Gastrocnemius medialis (tissue), 4 donors: ENCODE measurements around the gene GREB1. TPM values are rescaled to one million over a fixed set of nuclear protein-coding genes. Genes with fewer than 3 reads are reported as not detected.

ENCODE experiments used
- ATAC-seq, 2 donors: fragments of 150-250 bp; one replicate each; pipeline ENCODE4 v1.9.1; 2016
- DNase-seq, 2 donors: peaks; one replicate each; pipeline ENCODE4 v3.0.0-alpha.2; 2019
- H3K27ac ChIP-seq, 4 donors: fragments of 200-600 bp; sonication (generic); 1 replicate in 1 of 4; 2 replicates in 3 of 4; pipeline ENCODE4 v1.5.1; 2016 to 2018; ENCODE audit warnings: mild to moderate bottlenecking in 2 of 4, moderate library complexity in 1 of 4
- H3K27me3 ChIP-seq, 3 donors: fragments of 200-600 bp; sonication (generic) in 2 of 3; 1 replicate in 1 of 3; 2 replicates in 2 of 3; pipeline versions ENCODE4 v1.5.1 to v1.6.0; 2016 to 2019; ENCODE audit warnings: mild to moderate bottlenecking in 1 of 3, moderate library complexity in 1 of 3
- H3K36me3 ChIP-seq, 2 donors: fragments of 200-600 bp; sonication (generic) in 1 of 2; one replicate each; pipeline ENCODE4 v1.5.1; 2017 to 2018
- H3K4me1 ChIP-seq, 2 donors: fragments of 200-600 bp; sonication (generic) in 1 of 2; one replicate each; pipeline ENCODE4 v1.5.1; 2016 to 2017; ENCODE audit warnings: mild to moderate bottlenecking in 2 of 2
- H3K4me3 ChIP-seq, 4 donors: fragments of 200-600 bp; sonication (generic) in 3 of 4; 1 replicate in 1 of 4; 2 replicates in 3 of 4; pipeline ENCODE4 v1.5.1; 2016 to 2019; ENCODE audit warnings: mild to moderate bottlenecking in 2 of 4
- H3K9me3 ChIP-seq, 3 donors: fragments of 200-600 bp; sonication (generic) in 2 of 3; 1 replicate in 1 of 3; 2 replicates in 2 of 3; pipeline ENCODE4 v1.5.1; 2016 to 2019
- POLR2A ChIP-seq, 2 donors: fragments of 450-650 bp; IDR thresholded peaks; one replicate each; pipeline ENCODE4 v1.6.1; 2017; ENCODE audit warnings: antibody characterized with exemption in 2 of 2, mild to moderate bottlenecking in 2 of 2, moderate library complexity in 2 of 2
- in situ Hi-C, 4 donors: fragments of 200-750 bp; cut with MboI; loops; one replicate each; pipeline versions ENCODE4 v1.15.0 to v1.8.0; 2017; ENCODE audit warnings: low sequenced_read_pairs in 4 of 4
- intact Hi-C: fragments of 100-400 bp; cut with DNase I; formaldehyde crosslinking; loops from one replicate; pipeline ENCODE4 v1.15.1; 2023; ENCODE audit warnings: low total_unique reads
- total RNA-seq, 4 donors: library from RNA; depleted of rRNA; stranded (reverse); fragments of >200 nt; gene quantifications; one replicate each; pipeline versions ENCODE4 v1.1.0 to v1.2.3, GENCODE V29; 2016
- TF ChIP-seq, protein P1 (sequence below), 5 experiments: fragments of 450-650 bp in 3 of 5; fragments of 200-600 bp in 2 of 5; sonication (generic) in 2 of 5; IDR thresholded peaks in 4 of 5; conservative IDR thresholded peaks in 1 of 5; 1 replicate in 4 of 5; 2 replicates in 1 of 5; pipeline ENCODE4 v1.5.1; 2016 to 2019; ENCODE audit warnings: antibody characterized with exemption in 5 of 5, mild to moderate bottlenecking in 3 of 5, moderate library complexity in 3 of 5

Gene GREB1
- total RNA-seq, 4 donors from 2014 or later: 1.7 to 9.3 (median 2.6) TPM

DNA sequence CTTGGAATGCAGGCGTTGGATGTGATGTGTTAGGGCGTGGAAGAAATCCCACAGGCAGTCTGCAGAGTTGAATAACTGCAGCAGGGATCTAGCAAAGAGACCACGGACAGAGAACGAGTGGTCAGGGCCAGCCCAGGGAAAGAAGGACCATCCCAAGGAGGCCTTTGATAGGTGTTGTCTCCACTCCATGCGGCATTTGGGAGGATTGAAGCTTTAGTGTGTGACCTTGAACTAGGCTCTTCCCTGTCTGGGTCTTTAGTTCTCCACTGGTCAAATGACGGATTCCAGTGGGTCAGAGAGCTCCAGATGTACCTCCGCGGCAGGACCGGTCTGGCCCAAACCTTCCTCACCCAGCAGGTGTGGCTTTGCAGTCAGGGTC lies 18.4 kb downstream of the GREB1 start:
- intact Hi-C loops (no loop called here), in situ Hi-C loops (loop anchor here in 1 of 4 donors (25.0 kb wide), 1 partner anchor 715 kb away; no protein-coding TSS in a partner anchor)
- DNase-seq (no peak), ATAC-seq (no peak)
- no peak for TF ChIP-seq POLR2A (IDR thresholded peaks at IDR 0.05)
- Histone ChIP-seq H3K36me3 (no peaks in the 10 kb centered on the region), H3K27me3 (no peaks in the 10 kb centered on the region), H3K9me3 (no peaks in the 10 kb centered on the region), H3K4me1 (peaks cover 0 to 2% of the 10 kb centered on the region in 2 donors), H3K27ac (no peak overlapping the region), H3K4me3 (no peak overlapping the region)

DNA sequence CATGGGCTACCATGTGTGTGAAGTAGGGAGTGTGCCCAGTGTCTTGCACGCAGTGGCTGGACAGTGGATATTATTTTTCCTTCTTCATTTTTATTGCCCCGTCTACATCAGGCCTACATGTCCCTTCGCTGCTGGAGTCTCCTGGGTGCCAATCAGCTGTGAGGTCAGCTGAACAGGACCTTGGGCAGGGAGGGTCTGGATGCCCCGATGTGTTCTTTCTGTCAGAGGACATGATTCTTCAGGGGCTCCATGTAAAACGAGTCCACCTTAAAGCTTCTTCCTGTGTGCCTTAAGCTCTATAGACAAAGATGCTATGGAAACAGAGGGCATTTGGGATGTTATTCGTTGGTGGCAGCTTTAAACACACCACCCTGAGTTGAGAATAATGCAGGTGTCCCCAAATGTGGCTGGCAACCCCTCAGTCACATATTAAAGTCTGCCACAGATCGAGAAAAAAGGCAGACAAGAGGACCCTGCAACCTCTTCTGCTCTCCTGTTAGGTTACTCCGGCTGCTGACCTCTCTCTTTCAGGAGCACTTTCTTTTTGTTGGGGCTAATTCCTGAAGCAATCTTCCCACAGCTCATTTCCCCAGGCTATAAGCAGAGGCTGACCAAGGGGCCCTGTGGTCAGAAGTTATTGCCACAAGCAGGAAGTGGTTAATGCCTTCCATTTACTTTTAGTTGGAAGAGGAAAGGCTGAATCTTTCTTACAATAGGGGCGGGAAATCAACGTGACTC lies 20.0 kb downstream of the GREB1 start:
- Histone ChIP-seq H3K27ac (no peak overlapping the region), H3K4me1 (peaks cover 7 to 10% of the 10 kb centered on the region in 2 donors), H3K4me3 (no peak overlapping the region), H3K36me3 (no peaks in the 10 kb centered on the region), H3K9me3 (no peaks in the 10 kb centered on the region), H3K27me3 (no peaks in the 10 kb centered on the region)
- DNase-seq (no peak), ATAC-seq (no peak)
- TF ChIP-seq, protein P1, sequence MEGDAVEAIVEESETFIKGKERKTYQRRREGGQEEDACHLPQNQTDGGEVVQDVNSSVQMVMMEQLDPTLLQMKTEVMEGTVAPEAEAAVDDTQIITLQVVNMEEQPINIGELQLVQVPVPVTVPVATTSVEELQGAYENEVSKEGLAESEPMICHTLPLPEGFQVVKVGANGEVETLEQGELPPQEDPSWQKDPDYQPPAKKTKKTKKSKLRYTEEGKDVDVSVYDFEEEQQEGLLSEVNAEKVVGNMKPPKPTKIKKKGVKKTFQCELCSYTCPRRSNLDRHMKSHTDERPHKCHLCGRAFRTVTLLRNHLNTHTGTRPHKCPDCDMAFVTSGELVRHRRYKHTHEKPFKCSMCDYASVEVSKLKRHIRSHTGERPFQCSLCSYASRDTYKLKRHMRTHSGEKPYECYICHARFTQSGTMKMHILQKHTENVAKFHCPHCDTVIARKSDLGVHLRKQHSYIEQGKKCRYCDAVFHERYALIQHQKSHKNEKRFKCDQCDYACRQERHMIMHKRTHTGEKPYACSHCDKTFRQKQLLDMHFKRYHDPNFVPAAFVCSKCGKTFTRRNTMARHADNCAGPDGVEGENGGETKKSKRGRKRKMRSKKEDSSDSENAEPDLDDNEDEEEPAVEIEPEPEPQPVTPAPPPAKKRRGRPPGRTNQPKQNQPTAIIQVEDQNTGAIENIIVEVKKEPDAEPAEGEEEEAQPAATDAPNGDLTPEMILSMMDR (IDR thresholded peaks at IDR 0.05 in 4 of 5, conservative IDR thresholded peaks at IDR 0.05 in 1 of 5): no peak
- no peak for TF ChIP-seq POLR2A (IDR thresholded peaks at IDR 0.05)
- intact Hi-C loops: no loop called here
- in situ Hi-C loops: loop anchor here in 1 of 4 donors (25.0 kb wide), 1 partner anchor 717 kb away; no protein-coding TSS in a partner anchor

DNA sequence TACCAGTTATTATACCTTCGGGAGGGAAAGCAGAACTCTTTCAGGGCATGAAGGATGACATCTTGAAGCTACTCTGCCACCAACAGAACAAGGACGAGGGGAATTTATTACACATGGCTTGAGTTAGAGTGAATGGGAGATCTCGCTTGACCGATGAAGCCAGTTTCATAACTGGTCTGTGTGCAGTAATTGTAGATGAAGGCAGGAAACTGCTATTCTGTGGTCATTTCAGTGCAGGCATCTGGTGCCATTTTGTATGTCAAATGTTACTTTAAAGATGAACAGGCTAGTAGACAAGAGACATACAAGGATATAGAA lies 20.5 kb downstream of the GREB1 start:
- no peak for DNase-seq
- H3K4me3 ChIP-seq: no peak overlapping the region
- ATAC-seq: no peak
- no peak for TF ChIP-seq POLR2A (IDR thresholded peaks at IDR 0.05)
- TF ChIP-seq, protein P1 (IDR thresholded peaks at IDR 0.05 in 4 of 5, conservative IDR thresholded peaks at IDR 0.05 in 1 of 5): no peak
- H3K27me3 ChIP-seq: no peaks in the 10 kb centered on the region
- no peaks in the 10 kb centered on the region for H3K9me3 ChIP-seq
- intact Hi-C loops (no loop called here), in situ Hi-C loops (loop anchor here in 1 of 4 donors (25.0 kb wide), 1 partner anchor 717 kb away; no protein-coding TSS in a partner anchor)
- no peak overlapping the region for H3K27ac ChIP-seq
- no peaks in the 10 kb centered on the region for H3K36me3 ChIP-seq
- H3K4me1 ChIP-seq: peaks cover 7 to 10% of the 10 kb centered on the region in 2 donors

DNA sequence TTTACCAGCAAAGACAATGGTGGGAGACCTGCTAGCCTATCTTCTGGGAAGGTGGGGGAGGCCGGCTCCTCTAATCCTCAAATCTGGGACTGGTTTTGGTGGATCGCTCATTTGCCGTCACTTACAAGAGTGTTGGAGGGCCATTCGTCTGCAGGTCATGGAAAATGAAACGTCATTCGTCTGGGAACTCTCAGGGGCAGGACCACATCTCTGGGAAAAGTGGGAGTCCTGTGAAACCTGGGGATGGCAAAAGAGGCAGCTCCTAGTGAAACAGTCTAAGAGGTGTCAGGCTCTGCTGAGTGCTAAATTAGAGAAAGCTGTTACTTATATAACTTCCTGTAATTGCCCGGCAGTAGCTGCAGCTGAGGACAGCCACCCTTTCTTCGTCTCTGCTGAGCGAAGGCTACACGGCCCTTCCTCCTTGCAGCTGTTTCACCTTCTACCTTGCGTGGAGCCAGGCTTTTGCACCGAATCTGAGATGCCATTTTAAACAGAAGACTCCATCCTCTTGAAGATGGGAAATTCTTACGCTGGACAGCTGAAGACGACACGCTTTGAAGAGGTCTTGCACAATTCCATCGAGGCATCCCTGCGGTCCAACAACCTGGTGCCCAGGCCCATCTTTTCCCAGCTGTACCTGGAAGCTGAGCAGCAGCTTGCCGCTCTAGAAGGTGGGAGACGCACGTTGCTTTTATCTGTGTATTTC lies 22.4 kb downstream of the GREB1 start:
- Histone ChIP-seq H3K4me1 (peaks cover 7 to 10% of the 10 kb centered on the region in 2 donors), H3K36me3 (no peaks in the 10 kb centered on the region), H3K27ac (no peak overlapping the region), H3K4me3 (no peak overlapping the region), H3K27me3 (no peaks in the 10 kb centered on the region), H3K9me3 (no peaks in the 10 kb centered on the region)
- intact Hi-C loops (no loop called here), in situ Hi-C loops (loop anchor here in 1 of 4 donors (25.0 kb wide), 1 partner anchor 719 kb away; no protein-coding TSS in a partner anchor)
- ATAC-seq: no peak
- TF ChIP-seq POLR2A (IDR thresholded peaks at IDR 0.05): no peak
- TF ChIP-seq, protein P1 (IDR thresholded peaks at IDR 0.05 in 4 of 5, conservative IDR thresholded peaks at IDR 0.05 in 1 of 5): no peak
- no peak for DNase-seq

DNA sequence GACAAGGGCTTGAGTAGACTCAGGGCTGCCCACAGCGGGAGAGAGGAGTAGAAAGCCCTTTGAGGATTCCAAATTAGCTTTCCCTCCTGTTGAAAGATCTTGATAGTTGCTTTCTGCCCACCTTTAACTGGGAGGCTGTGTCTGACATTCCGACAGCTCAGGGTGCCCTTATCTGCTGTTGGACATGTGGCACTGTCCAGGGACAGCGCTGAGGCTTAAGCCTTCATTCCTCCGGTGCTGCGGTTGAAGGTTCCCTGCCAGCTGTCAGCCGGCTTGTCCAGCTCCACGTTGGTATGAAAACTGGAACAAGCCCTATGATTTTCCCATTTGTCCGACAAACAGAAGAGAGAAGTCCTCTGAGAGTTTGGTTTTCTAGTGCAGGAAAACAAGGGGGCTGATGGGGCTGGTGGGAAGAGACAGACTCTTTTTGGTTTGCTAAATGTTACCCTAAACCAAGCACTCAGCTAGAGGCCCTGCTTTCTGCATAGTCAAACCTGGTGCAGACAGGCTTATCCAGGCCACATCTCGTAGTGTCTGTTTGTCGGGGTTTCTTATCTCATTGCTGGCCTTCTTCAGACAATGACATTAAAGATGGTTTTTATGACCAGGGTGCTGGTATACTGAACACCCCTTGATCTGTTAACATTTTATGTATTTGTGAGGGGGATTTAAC lies 24.5 kb downstream of the GREB1 start:
- Histone ChIP-seq H3K36me3 (no peaks in the 10 kb centered on the region), H3K27ac (no peak overlapping the region), H3K4me3 (no peak overlapping the region), H3K9me3 (no peaks in the 10 kb centered on the region), H3K27me3 (no peaks in the 10 kb centered on the region), H3K4me1 (peaks cover 7 to 10% of the 10 kb centered on the region in 2 donors)
- TF ChIP-seq, protein P1 (IDR thresholded peaks at IDR 0.05 in 4 of 5, conservative IDR thresholded peaks at IDR 0.05 in 1 of 5): no peak
- in situ Hi-C loops: loop anchor here in 1 of 4 donors (25.0 kb wide), 1 partner anchor 721 kb away; no protein-coding TSS in a partner anchor
- intact Hi-C loops: no loop called here
- ATAC-seq (peak; percentile 54 to 75), DNase-seq (no peak)
